ACC112 (cell line): ENCODE data around the gene OR2A12.
"Not testable (repeated sequence)": the region's sequence is repeated elsewhere in the genome, so short reads cannot be mapped to it uniquely, and the experiment has no call there.

Experiments
- H2AFZ ChIP-seq: fragments of 200-600 bp; sonication (generic); one replicate; pipeline ENCODE4 v1.6.0; 2017; ENCODE audit warnings: antibody characterized with exemption, low read length; ENCODE audit not compliant: unreplicated experiment
- H3K27ac ChIP-seq: fragments of 200-600 bp; sonication (generic); 2 replicates; pipeline ENCODE4 v1.5.1; 2014; ENCODE audit warnings: low read depth, mild to moderate bottlenecking, antibody characterized with exemption, low read length, moderate library complexity
- H3K27me3 ChIP-seq: fragments of 200-600 bp; sonication (generic); 2 replicates; pipeline ENCODE4 v1.6.1; 2014; ENCODE audit warnings: mild to moderate bottlenecking, antibody characterized with exemption, low read length, moderate library complexity, mixed read lengths; ENCODE audit not compliant: insufficient read depth
- H3K36me3 ChIP-seq: fragments of 200-600 bp; sonication (generic); 2 replicates; pipeline ENCODE4 v1.6.1; 2016; ENCODE audit warnings: mild to moderate bottlenecking, antibody characterized with exemption, low read length, moderate library complexity, mixed read lengths; ENCODE audit not compliant: insufficient read depth
- H3K4me1 ChIP-seq: fragments of 200-600 bp; sonication (generic); one replicate; pipeline ENCODE4 v1.6.1; 2016; ENCODE audit warnings: low read length, mixed read lengths; ENCODE audit not compliant: insufficient read depth, unreplicated experiment, control insufficient read depth
- H3K4me3 ChIP-seq: fragments of 200-600 bp; sonication (generic); 2 replicates; pipeline ENCODE4 v1.5.1; 2014; ENCODE audit warnings: mild to moderate bottlenecking, low read depth, low read length
- H3K79me2 ChIP-seq: fragments of 200-600 bp; sonication (generic); one replicate; pipeline ENCODE4 v1.6.0; 2016; ENCODE audit warnings: low read length; ENCODE audit not compliant: control insufficient read depth, unreplicated experiment, insufficient read depth

Gene OR2A12

DNA sequence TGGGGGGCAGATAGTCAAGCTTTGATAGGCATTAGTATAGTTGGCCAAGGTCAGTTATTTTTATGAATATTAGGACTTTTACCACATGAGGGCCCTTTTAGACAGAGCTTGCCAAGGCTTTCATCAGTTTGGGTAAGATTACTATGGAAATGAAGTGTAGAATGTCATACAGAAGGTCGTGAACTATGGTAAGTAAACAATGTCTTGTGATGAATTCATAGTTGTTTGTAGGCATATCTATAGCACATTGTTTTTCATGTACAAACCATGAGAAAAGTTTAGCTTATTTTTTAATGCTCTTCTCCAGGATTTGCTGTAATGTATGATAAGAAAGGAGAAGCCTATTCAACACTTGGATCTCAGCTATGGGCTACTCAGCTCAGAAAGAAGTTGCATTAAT lies 27.6 kb downstream of the OR2A12 start:
- Histone ChIP-seq H2AFZ (no peak overlapping the region), H3K4me3 (no peak overlapping the region), H3K27me3 (no peaks in the 10 kb centered on the region), H3K4me1 (no peaks in the 10 kb centered on the region), H3K36me3 (no peaks in the 10 kb centered on the region), H3K79me2 (no peaks in the 10 kb centered on the region), H3K27ac (no peak overlapping the region)

GRCh38 chr7:144118341-144118740 lies 32.3 kb downstream of the OR2A12 start:
- no peaks in the 10 kb centered on the region for H3K79me2 ChIP-seq
- no peaks in the 10 kb centered on the region for H3K36me3 ChIP-seq
- no peak overlapping the region for H3K27ac ChIP-seq
- H3K4me1 ChIP-seq = no peaks in the 10 kb centered on the region
- H3K4me3 ChIP-seq = no peak overlapping the region
- H2AFZ ChIP-seq = no peak overlapping the region
- no peaks in the 10 kb centered on the region for H3K27me3 ChIP-seq

DNA sequence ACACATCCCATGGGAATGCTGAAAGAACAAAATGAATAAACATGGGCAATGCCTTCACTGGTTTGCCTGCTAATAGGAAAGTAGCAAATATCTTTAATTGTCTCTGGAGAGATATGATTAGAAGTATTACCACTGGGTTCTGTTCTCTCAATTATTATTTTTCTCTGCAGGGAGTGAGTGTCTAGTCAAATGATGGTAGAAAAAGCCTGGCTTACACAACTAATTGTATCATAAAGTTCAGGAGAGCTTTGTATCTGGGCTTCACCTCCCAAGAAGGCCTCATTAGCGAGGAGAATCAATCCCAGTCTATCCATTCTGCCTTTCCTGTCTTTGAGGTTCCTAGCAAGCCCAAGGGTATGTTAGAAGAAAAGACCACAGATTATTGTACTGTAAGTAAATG lies 36.8 kb downstream of the OR2A12 start, which contains the start of gene OR2A14:
Gene OR2A14 (plus strand): TSS at position 301 of the 400 bp plus-strand sequence. CDS start 5,937 bp downstream, outside the sequence.
- no peak within 1 kb of the TSS for H3K4me3 ChIP-seq
- no peak within 1 kb of the TSS for H3K27ac ChIP-seq
- H3K79me2 ChIP-seq = no peaks in the 10 kb centered on the region
- no peak within 1 kb of the TSS for H2AFZ ChIP-seq
- H3K4me1 ChIP-seq = no peaks in the 10 kb centered on the region
- H3K27me3 ChIP-seq = no peaks in the 10 kb centered on the region
- no peaks in the 10 kb centered on the region for H3K36me3 ChIP-seq

GRCh38 chr7:144127714-144128334 lies 41.7 kb downstream of the OR2A12 start:
- no peak overlapping the region for H3K27ac ChIP-seq
- H2AFZ ChIP-seq = no peak overlapping the region
- no peaks in the 10 kb centered on the region for H3K4me1 ChIP-seq
- H3K27me3 ChIP-seq = no peaks in the 10 kb centered on the region
- no peak overlapping the region for H3K4me3 ChIP-seq
- no peaks in the 10 kb centered on the region for H3K36me3 ChIP-seq
- no peaks in the 10 kb centered on the region for H3K79me2 ChIP-seq

- not testable (repeated sequence) for H3K4me1 ChIP-seq, H3K4me3 ChIP-seq, H3K27me3 ChIP-seq, H2AFZ ChIP-seq, H3K27ac ChIP-seq, H3K36me3 ChIP-seq, H3K79me2 ChIP-seq
Measured at GRCh38 chr7:144129601-144130000, 43.5 kb downstream of the OR2A12 start.

DNA sequence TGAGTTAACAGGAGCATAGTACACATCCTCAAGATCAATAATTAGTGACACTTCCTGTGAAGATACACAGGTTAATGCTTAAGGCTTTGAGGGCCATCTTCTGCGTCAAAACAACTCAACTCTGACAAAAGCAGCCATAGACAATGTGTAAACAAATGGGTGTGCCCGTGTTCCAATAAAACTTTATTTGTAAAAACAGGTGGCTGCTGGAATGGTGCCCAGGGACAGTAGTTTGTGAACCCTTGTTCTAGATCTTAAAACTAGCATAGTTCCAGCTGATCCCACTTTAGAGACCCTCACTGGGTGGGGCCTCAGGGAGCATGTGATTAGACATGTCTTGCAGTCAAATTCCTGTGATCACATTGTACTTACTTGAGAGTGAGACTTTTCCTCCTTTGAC lies 44.7 kb downstream of the OR2A12 start:
- H3K79me2 ChIP-seq = no peaks in the 10 kb centered on the region
- H3K4me1 ChIP-seq = no peaks in the 10 kb centered on the region
- no peaks in the 10 kb centered on the region for H3K36me3 ChIP-seq
- no peak overlapping the region for H3K27ac ChIP-seq
- no peaks in the 10 kb centered on the region for H3K27me3 ChIP-seq
- H2AFZ ChIP-seq = no peak overlapping the region
- H3K4me3 ChIP-seq = no peak overlapping the region

DNA sequence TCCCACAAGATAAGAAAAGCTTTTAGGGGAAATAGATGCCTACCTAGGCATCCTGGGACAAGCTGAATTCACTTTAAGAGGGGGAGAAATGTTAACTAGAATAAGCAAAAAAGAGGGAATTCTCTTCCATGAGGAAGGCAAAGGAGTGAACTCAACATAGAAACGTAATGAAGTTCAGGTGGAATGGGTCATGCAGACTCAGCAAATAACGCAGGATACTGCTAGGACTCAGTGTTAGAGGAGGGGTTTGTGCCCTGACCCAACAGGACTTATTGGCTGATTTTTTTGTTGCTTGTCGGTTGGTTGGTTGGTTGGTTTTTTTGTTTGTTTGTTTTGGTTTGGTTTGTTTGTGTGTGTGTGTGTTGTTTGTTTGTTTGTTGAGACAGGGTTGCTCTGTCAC lies 46.2 kb downstream of the OR2A12 start:
- Histone ChIP-seq H3K79me2 (no peaks in the 10 kb centered on the region), H3K4me3 (no peak overlapping the region), H3K27ac (no peak overlapping the region), H3K4me1 (no peaks in the 10 kb centered on the region), H2AFZ (no peak overlapping the region), H3K27me3 (no peaks in the 10 kb centered on the region), H3K36me3 (no peaks in the 10 kb centered on the region)

DNA sequence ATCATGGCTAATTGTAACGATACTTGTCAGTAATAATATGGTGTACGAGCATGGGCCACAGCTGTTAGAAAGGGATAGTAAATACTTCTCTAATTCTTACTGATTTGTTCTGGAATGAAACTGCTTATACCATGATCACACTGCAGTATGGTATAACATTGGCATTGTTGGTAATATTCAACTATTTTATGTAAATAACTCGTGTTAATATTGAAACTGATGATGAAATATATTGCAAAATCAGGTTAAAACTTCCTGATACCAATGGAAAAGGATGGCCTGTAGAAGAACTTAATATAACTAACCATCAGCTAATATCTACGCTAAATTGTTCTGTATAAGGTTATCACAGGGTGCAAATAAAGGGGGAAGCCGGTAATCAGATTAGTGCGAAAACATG lies 47.2 kb downstream of the OR2A12 start:
- Histone ChIP-seq H3K4me1 (no peaks in the 10 kb centered on the region), H3K36me3 (no peaks in the 10 kb centered on the region), H3K27me3 (no peaks in the 10 kb centered on the region), H3K4me3 (no peak overlapping the region), H3K79me2 (no peaks in the 10 kb centered on the region), H2AFZ (no peak overlapping the region), H3K27ac (no peak overlapping the region)

DNA sequence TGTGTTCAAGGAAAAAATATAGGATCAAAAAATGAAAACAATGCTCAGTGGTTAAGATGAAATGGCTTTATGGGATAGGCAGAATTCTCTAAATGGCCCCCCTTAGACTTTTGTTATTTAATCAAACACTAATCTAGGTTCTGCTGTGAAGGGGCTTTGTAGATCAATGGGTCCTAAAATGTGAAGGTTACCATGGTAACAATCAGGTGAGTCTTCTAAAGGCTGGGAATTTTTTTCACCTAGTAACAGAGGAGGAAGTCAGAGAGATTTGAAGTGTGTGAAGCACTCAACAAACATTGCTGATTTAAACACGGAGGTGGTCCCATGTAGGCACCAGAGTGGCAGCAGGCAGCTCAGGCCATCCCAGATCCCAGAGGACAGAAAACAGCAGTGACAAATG lies 48.0 kb downstream of the OR2A12 start:
- Histone ChIP-seq H3K79me2 (no peaks in the 10 kb centered on the region), H3K36me3 (no peaks in the 10 kb centered on the region), H3K4me1 (no peaks in the 10 kb centered on the region), H2AFZ (no peak overlapping the region), H3K27ac (no peak overlapping the region), H3K27me3 (no peaks in the 10 kb centered on the region), H3K4me3 (no peak overlapping the region)

DNA sequence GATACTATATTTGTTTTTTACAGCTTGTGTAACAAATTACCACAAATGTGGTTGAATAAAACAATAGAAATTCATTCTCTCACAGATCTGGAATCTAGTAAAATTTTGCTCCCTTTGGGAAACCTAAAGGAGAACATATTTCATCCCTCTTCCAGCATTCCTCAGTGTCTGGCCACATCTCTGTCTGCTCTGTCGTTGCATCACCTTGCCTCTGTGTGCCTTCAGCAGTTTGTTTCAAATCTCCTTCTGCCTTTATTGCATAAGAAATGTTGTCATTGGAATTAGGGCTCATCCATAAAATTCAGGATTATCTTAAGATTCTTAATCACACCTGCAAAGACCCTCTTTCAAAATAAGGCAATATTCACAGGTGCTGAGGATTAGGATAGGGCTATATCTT lies 51.4 kb downstream of the OR2A12 start:
- Histone ChIP-seq H3K27ac (no peak overlapping the region), H3K4me3 (no peak overlapping the region), H2AFZ (no peak overlapping the region), H3K36me3 (no peaks in the 10 kb centered on the region), H3K27me3 (no peaks in the 10 kb centered on the region), H3K79me2 (no peaks in the 10 kb centered on the region), H3K4me1 (no peaks in the 10 kb centered on the region)

- Histone ChIP-seq H3K4me1 (no peaks in the 10 kb centered on the region), H3K36me3 (no peaks in the 10 kb centered on the region), H3K27ac (no peak overlapping the region), H3K79me2 (no peaks in the 10 kb centered on the region), H2AFZ (no peak overlapping the region), H3K4me3 (no peak overlapping the region), H3K27me3 (no peaks in the 10 kb centered on the region)
Measured at GRCh38 chr7:144142187-144142586, 56.1 kb downstream of the OR2A12 start.
